Mesenchymal stem cell (in vitro differentiated cells and primary cell): ENCODE measurements around the gene C2CD4C.

Experiments used
- DNase-seq: peaks from one replicate; pipeline ENCODE4 v3.0.0-alpha.2; 2013
- H2AFZ ChIP-seq: one replicate; pipeline ENCODE4 v1.6.1; 2013; ENCODE audit warnings: low read depth, mild to moderate bottlenecking, control low read depth, inconsistent platforms, low read length, moderate library complexity
- H2AK5ac ChIP-seq: 2 replicates; pipeline ENCODE4 v1.6.1; 2013; ENCODE audit warnings: low read length, moderate library complexity, mild to moderate bottlenecking, inconsistent platforms; ENCODE audit not compliant: severe bottlenecking
- H2BK120ac ChIP-seq: one replicate; pipeline ENCODE4 v1.6.1; 2013; ENCODE audit warnings: low read depth, mild to moderate bottlenecking, inconsistent platforms, low read length, moderate library complexity
- H2BK12ac ChIP-seq, 2 experiments: one replicate each; pipeline ENCODE4 v1.6.1; 2013; ENCODE audit warnings: inconsistent platforms in 2 of 2, low read length in 2 of 2, mild to moderate bottlenecking in 2 of 2, moderate library complexity in 2 of 2, control low read depth in 1 of 2
- H2BK15ac ChIP-seq: one replicate; pipeline ENCODE4 v1.6.1; 2013; ENCODE audit warnings: mild to moderate bottlenecking, low read depth, inconsistent platforms; ENCODE audit not compliant: poor library complexity, severe bottlenecking
- H2BK5ac ChIP-seq: 2 replicates; pipeline ENCODE4 v1.6.1; 2013; ENCODE audit warnings: low read depth, mild to moderate bottlenecking, low read length, control low read depth, inconsistent platforms; ENCODE audit not compliant: poor library complexity, severe bottlenecking
- H3K14ac ChIP-seq, 2 experiments: one replicate each; pipeline ENCODE4 v1.6.1; 2013; ENCODE audit warnings: inconsistent platforms in 2 of 2, low read length in 2 of 2, control low read depth in 1 of 2, mild to moderate bottlenecking in 1 of 2, moderate library complexity in 1 of 2
- H3K18ac ChIP-seq, 2 experiments: one replicate each; pipeline ENCODE4 v1.6.1; 2013; ENCODE audit warnings: inconsistent platforms in 2 of 2, low read length in 2 of 2, control low read depth in 1 of 2, low read depth in 1 of 2, mild to moderate bottlenecking in 1 of 2
- H3K23ac ChIP-seq, 2 experiments: one replicate each; pipeline ENCODE4 v1.6.1; 2013; ENCODE audit warnings: inconsistent platforms in 2 of 2, low read length in 2 of 2, mild to moderate bottlenecking in 2 of 2, moderate library complexity in 2 of 2, control low read depth in 1 of 2
- H3K27ac ChIP-seq: 2 replicates; pipeline ENCODE4 v1.5.1; 2013; ENCODE audit warnings: mild to moderate bottlenecking, moderate library complexity, low read length, control low read depth, inconsistent platforms; ENCODE audit not compliant: poor library complexity, severe bottlenecking
- H3K27me3 ChIP-seq, 2 experiments: 2 replicates each; pipeline versions ENCODE4 v1.6.1 to v1.7.0; 2013; ENCODE audit warnings: low read length in 2 of 2, mild to moderate bottlenecking in 2 of 2, moderate library complexity in 2 of 2, control low read depth in 1 of 2, inconsistent platforms in 1 of 2; ENCODE audit not compliant: control insufficient read depth in 1 of 2, insufficient read depth in 1 of 2
- H3K36me3 ChIP-seq, 2 experiments: 2 replicates each; pipeline versions ENCODE4 v1.6.1 to v1.7.0; 2013; ENCODE audit warnings: low read length in 2 of 2, control low read depth in 1 of 2, inconsistent platforms in 1 of 2, low read depth in 1 of 2, mild to moderate bottlenecking in 1 of 2; ENCODE audit not compliant: insufficient read depth in 2 of 2, control insufficient read depth in 1 of 2
- H3K4ac ChIP-seq, 2 experiments: one replicate each; pipeline ENCODE4 v1.6.1; 2013; ENCODE audit warnings: inconsistent platforms in 2 of 2, low read length in 2 of 2, mild to moderate bottlenecking in 2 of 2, moderate library complexity in 2 of 2, control low read depth in 1 of 2, low read depth in 1 of 2
- H3K4me1 ChIP-seq: 2 replicates; pipeline ENCODE4 v1.6.1; 2013; ENCODE audit warnings: low read depth, low read length, control low read depth; ENCODE audit not compliant: control insufficient read depth, insufficient read depth
- H3K4me2 ChIP-seq: 2 replicates; pipeline ENCODE4 v1.6.1; 2013; ENCODE audit warnings: low read length, mild to moderate bottlenecking, inconsistent platforms; ENCODE audit not compliant: poor library complexity, severe bottlenecking
- H3K4me3 ChIP-seq, 2 experiments: 2 replicates each; pipeline versions ENCODE4 v1.5.1 to v1.7.0; 2013; ENCODE audit warnings: low read length in 2 of 2, mild to moderate bottlenecking in 2 of 2, control low read depth in 1 of 2, low read depth in 1 of 2; ENCODE audit not compliant: insufficient read depth in 1 of 2
- H3K79me1 ChIP-seq: replicated peaks from 2 replicates; pipeline ENCODE4 v1.6.1; 2013; ENCODE audit warnings: mild to moderate bottlenecking, control low read depth, low read length, inconsistent platforms; ENCODE audit not compliant: poor library complexity, severe bottlenecking
- H3K9ac ChIP-seq: 2 replicates; pipeline ENCODE4 v1.7.0; 2013; ENCODE audit warnings: mild to moderate bottlenecking, low read length, moderate library complexity
- H3K9me3 ChIP-seq: 2 replicates; pipeline ENCODE4 v1.7.0; 2013; ENCODE audit warnings: mild to moderate bottlenecking, low read length; ENCODE audit not compliant: control insufficient read depth
- H4K8ac ChIP-seq: one replicate; pipeline ENCODE4 v1.6.1; 2013; ENCODE audit warnings: inconsistent platforms, mild to moderate bottlenecking, low read length, moderate library complexity
- H4K91ac ChIP-seq: one replicate; pipeline ENCODE4 v1.6.1; 2013; ENCODE audit warnings: mild to moderate bottlenecking, low read length, inconsistent platforms
- WGBS: methylation state at CpG from one replicate; pipeline ENCODE4 v1.1.7; 2013; ENCODE audit warnings: mixed read lengths; 5-methylcytosine and 5-hydroxymethylcytosine counted together

Gene C2CD4C

GRCh38 chr19:415292-415691 is 6.3 kb upstream of the C2CD4C start:
- Histone ChIP-seq H3K4me3 (no peak overlapping the region), H3K27me3 (peaks cover 36 to 64% of the 10 kb centered on the region in 2 experiments), H3K27ac (no peak overlapping the region), H3K9me3 (no peaks in the 10 kb centered on the region), H2BK120ac (no peak overlapping the region), H3K79me1 (no peaks in the 10 kb centered on the region), H3K4ac (no peak overlapping the region), H4K91ac (no peak overlapping the region), H3K23ac (no peak overlapping the region), H3K36me3 (no peaks in the 10 kb centered on the region), H2AFZ (no peak overlapping the region), H2BK12ac (no peak overlapping the region), H3K9ac (no peak overlapping the region), H2BK5ac (no peak overlapping the region), H4K8ac (no peak overlapping the region), H3K4me1 (no peaks in the 10 kb centered on the region), H3K14ac (no peak overlapping the region), H2BK15ac (no peak overlapping the region), H2AK5ac (no peak overlapping the region), H3K4me2 (no peak overlapping the region), H3K18ac (no peak overlapping the region)
- 90% methylated on average over 1 of the region's 1 CpG for WGBS
- DNase-seq, result no peak

GRCh38 chr19:413756-414420 is 4.9 kb upstream of the C2CD4C start:
- Histone ChIP-seq H2BK120ac (no peak overlapping the region), H2BK15ac (no peak overlapping the region), H2BK12ac (peak overlapping the region in 1 of 2 experiments; percentile 22), H3K9ac (no peak overlapping the region), H4K91ac (no peak overlapping the region), H3K9me3 (no peaks in the 10 kb centered on the region), H3K27ac (no peak overlapping the region), H3K4ac (no peak overlapping the region), H3K4me3 (no peak overlapping the region), H3K23ac (no peak overlapping the region), H3K14ac (no peak overlapping the region), H3K79me1 (no peaks in the 10 kb centered on the region), H2BK5ac (no peak overlapping the region), H3K4me1 (peaks cover 8% of the 10 kb centered on the region), H3K27me3 (peaks cover 46 to 72% of the 10 kb centered on the region in 2 experiments), H3K18ac (no peak overlapping the region), H4K8ac (no peak overlapping the region), H2AK5ac (no peak overlapping the region), H3K36me3 (no peaks in the 10 kb centered on the region), H3K4me2 (no peak overlapping the region), H2AFZ (no peak overlapping the region)
- no peak for DNase-seq
- WGBS, result 90% methylated on average over 15 of the region's 15 CpGs

- 62% methylated on average over 32 of the region's 36 CpGs for WGBS
- no peaks in the 10 kb centered on the region for H3K79me1 ChIP-seq
- DNase-seq, result peak; percentile 20
Measured at GRCh38 chr19:412356-413355, 3.7 kb upstream of the C2CD4C start.

GRCh38 chr19:411723-412355 is 2.9 kb upstream of the C2CD4C start:
- Histone ChIP-seq H3K9me3 (no peaks in the 10 kb centered on the region), H2BK5ac (no peak overlapping the region), H2BK120ac (no peak overlapping the region), H3K9ac (no peak overlapping the region), H2AFZ (no peak overlapping the region), H3K4me3 (no peak overlapping the region), H4K91ac (no peak overlapping the region), H3K27me3 (peaks cover 63 to 64% of the 10 kb centered on the region in 2 experiments), H2BK15ac (no peak overlapping the region), H3K4me1 (peaks cover 16% of the 10 kb centered on the region), H2BK12ac (no peak overlapping the region), H2AK5ac (no peak overlapping the region), H3K23ac (peak overlapping the region in 1 of 2 experiments; percentile 27), H3K27ac (no peak overlapping the region), H3K4me2 (no peak overlapping the region), H3K4ac (no peak overlapping the region), H3K79me1 (no peaks in the 10 kb centered on the region), H3K14ac (no peak overlapping the region), H4K8ac (no peak overlapping the region), H3K36me3 (no peaks in the 10 kb centered on the region), H3K18ac (no peak overlapping the region)
- DNase-seq, result no peak
- WGBS, result 74% methylated on average over 13 of the region's 13 CpGs

More at GRCh38 chr19:412356-413355, 3.7 kb upstream of the C2CD4C start:
- H4K91ac ChIP-seq, result peak overlapping the region; percentile 53
- H2BK120ac ChIP-seq, result no peak overlapping the region
- no peak overlapping the region for H2AFZ ChIP-seq
- peaks cover 55 to 70% of the 10 kb centered on the region in 2 experiments for H3K27me3 ChIP-seq
- no peak overlapping the region for H3K4me3 ChIP-seq
- no peak overlapping the region for H3K14ac ChIP-seq
- no peak overlapping the region for H3K18ac ChIP-seq
- no peak overlapping the region for H2BK12ac ChIP-seq
- H3K27ac ChIP-seq, result no peak overlapping the region
- H2BK5ac ChIP-seq, result no peak overlapping the region
- peaks cover 16% of the 10 kb centered on the region for H3K4me1 ChIP-seq
- H3K4ac ChIP-seq, result no peak overlapping the region
- H2AK5ac ChIP-seq, result no peak overlapping the region
- H2BK15ac ChIP-seq, result no peak overlapping the region
- no peaks in the 10 kb centered on the region for H3K9me3 ChIP-seq
- H3K36me3 ChIP-seq, result no peaks in the 10 kb centered on the region
- no peak overlapping the region for H3K4me2 ChIP-seq
- no peak overlapping the region for H3K9ac ChIP-seq
- H4K8ac ChIP-seq, result no peak overlapping the region
- H3K23ac ChIP-seq, result peak overlapping the region in 1 of 2 experiments; percentile 9
